ENCODE measurements around the gene OPCML. TPM values are rescaled to one million over a fixed set of nuclear protein-coding genes. Genes with fewer than 3 reads are reported as not detected.

The OPCML gene
- total RNA-seq, 1 experiment from 2014 or later: not detected

GRCh38 chr11:132744771-132745170, 787.5 kb downstream of the OPCML start:
- Histone ChIP-seq H3K27me3 (ENCODE audit: control insufficient read depth, insufficient read depth, low read length) (no peaks in the 10 kb centered on the region), H3K9me3 (ENCODE audit: control insufficient read depth, insufficient read depth, low read depth, low read length) (no peaks in the 10 kb centered on the region), H3K27ac (ENCODE audit: low read length) (no peak overlapping the region), H3K4me3 (ENCODE audit: low read depth in 2 of 2, low read length in 2 of 2) (no peak overlapping the region), H3K36me3 (ENCODE audit: control insufficient read depth, insufficient read depth, low read length) (no peaks in the 10 kb centered on the region), H3K4me1 (ENCODE audit: control insufficient read depth, insufficient read depth, low read length) (no peaks in the 10 kb centered on the region)
- ATAC-seq: no peak
- in situ Hi-C loops (cut with HindIII; ENCODE audit: low pct_unique_long_range_greater_than_20kb, low sequenced_read_pairs) (no loop called here), intact Hi-C loops (cut with micrococcal nuclease; ENCODE audit: unreplicated experiment) (no loop called here)
- CTCF ChIA-PET: no interaction called here
- no peak for DNase-seq (ENCODE audit: low read depth, low spot score)
- POLR2A ChIA-PET: no interaction called here
- TF ChIP-seq SIN3A (IDR thresholded peaks at IDR 0.05; ENCODE audit: borderline replicate concordance, insufficient read depth, low read depth, low read length) (no peak), TCF7L2 (IDR thresholded peaks at IDR 0.05; ENCODE audit: low read depth, low read length) (no peak), POLR2AphosphoS5 (IDR thresholded peaks at IDR 0.05; ENCODE audit: low read depth, low read length) (no peak), CTCF (IDR thresholded peaks at IDR 0.05) (no peak)
- TF ChIP-seq, protein P1, sequence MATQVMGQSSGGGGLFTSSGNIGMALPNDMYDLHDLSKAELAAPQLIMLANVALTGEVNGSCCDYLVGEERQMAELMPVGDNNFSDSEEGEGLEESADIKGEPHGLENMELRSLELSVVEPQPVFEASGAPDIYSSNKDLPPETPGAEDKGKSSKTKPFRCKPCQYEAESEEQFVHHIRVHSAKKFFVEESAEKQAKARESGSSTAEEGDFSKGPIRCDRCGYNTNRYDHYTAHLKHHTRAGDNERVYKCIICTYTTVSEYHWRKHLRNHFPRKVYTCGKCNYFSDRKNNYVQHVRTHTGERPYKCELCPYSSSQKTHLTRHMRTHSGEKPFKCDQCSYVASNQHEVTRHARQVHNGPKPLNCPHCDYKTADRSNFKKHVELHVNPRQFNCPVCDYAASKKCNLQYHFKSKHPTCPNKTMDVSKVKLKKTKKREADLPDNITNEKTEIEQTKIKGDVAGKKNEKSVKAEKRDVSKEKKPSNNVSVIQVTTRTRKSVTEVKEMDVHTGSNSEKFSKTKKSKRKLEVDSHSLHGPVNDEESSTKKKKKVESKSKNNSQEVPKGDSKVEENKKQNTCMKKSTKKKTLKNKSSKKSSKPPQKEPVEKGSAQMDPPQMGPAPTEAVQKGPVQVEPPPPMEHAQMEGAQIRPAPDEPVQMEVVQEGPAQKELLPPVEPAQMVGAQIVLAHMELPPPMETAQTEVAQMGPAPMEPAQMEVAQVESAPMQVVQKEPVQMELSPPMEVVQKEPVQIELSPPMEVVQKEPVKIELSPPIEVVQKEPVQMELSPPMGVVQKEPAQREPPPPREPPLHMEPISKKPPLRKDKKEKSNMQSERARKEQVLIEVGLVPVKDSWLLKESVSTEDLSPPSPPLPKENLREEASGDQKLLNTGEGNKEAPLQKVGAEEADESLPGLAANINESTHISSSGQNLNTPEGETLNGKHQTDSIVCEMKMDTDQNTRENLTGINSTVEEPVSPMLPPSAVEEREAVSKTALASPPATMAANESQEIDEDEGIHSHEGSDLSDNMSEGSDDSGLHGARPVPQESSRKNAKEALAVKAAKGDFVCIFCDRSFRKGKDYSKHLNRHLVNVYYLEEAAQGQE (IDR thresholded peaks at IDR 0.05; ENCODE audit: insufficient read depth in 1 of 2, low read depth in 2 of 2, low read length in 1 of 2): no peak
- no TSS peak for BruUV-seq (replicated peaks)

DNA sequence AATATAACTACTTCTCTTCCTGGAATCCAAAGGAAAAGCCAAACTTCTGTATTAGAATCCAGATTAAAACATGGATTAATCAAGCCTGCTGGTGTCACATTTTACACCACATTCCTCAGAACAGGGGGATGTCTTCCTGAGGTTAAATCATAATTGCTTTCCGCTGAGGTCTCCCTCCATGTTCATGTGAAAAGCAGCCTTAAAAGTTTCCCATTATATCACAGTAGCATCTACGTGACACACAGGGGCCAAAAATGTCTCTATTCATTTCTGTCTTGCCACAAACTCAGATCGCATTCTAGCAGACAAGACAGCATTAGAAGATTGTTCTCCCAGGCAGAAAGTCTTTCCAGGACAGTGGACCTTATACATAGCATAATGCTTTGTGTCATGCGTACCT, 788.7 kb downstream of the OPCML start:
- ChIA-PET POLR2A (no interaction called here), CTCF (no interaction called here)
- no peak for TF ChIP-seq CTCF (IDR thresholded peaks at IDR 0.05)
- TF ChIP-seq SIN3A (IDR thresholded peaks at IDR 0.05; ENCODE audit: borderline replicate concordance, insufficient read depth, low read depth, low read length): no peak
- no peak for TF ChIP-seq POLR2AphosphoS5 (IDR thresholded peaks at IDR 0.05; ENCODE audit: low read depth, low read length)
- TF ChIP-seq, protein P1 (IDR thresholded peaks at IDR 0.05; ENCODE audit: insufficient read depth in 1 of 2, low read depth in 2 of 2, low read length in 1 of 2): no peak
- no peak for TF ChIP-seq TCF7L2 (IDR thresholded peaks at IDR 0.05; ENCODE audit: low read depth, low read length)
- intact Hi-C loops (cut with micrococcal nuclease; ENCODE audit: unreplicated experiment): no loop called here
- no peaks in the 10 kb centered on the region for H3K36me3 ChIP-seq (ENCODE audit: control insufficient read depth, insufficient read depth, low read length)
- no peaks in the 10 kb centered on the region for H3K4me1 ChIP-seq (ENCODE audit: control insufficient read depth, insufficient read depth, low read length)
- H3K9me3 ChIP-seq (ENCODE audit: control insufficient read depth, insufficient read depth, low read depth, low read length): no peaks in the 10 kb centered on the region
- H3K27me3 ChIP-seq (ENCODE audit: control insufficient read depth, insufficient read depth, low read length): no peaks in the 10 kb centered on the region
- DNase-seq (ENCODE audit: low read depth, low spot score): no peak
- in situ Hi-C loops (cut with HindIII; ENCODE audit: low pct_unique_long_range_greater_than_20kb, low sequenced_read_pairs): no loop called here
- no TSS peak for BruUV-seq (replicated peaks)
- H3K4me3 ChIP-seq (ENCODE audit: low read depth in 2 of 2, low read length in 2 of 2): no peak overlapping the region
- ATAC-seq: no peak
- H3K27ac ChIP-seq (ENCODE audit: low read length): no peak overlapping the region
